NCI-H128 (cell line): Measurements from ENCODE around the gene NPB.
A peak's percentile ranks its signal among the peaks of the same experiment; 100 is the strongest.

Experiments
- DNase-seq: peaks from one replicate; lab custom pipeline; 2025; ENCODE audit not compliant: unreplicated experiment; lab: John Stamatoyannopoulos, UW

NPB gene

DNA sequence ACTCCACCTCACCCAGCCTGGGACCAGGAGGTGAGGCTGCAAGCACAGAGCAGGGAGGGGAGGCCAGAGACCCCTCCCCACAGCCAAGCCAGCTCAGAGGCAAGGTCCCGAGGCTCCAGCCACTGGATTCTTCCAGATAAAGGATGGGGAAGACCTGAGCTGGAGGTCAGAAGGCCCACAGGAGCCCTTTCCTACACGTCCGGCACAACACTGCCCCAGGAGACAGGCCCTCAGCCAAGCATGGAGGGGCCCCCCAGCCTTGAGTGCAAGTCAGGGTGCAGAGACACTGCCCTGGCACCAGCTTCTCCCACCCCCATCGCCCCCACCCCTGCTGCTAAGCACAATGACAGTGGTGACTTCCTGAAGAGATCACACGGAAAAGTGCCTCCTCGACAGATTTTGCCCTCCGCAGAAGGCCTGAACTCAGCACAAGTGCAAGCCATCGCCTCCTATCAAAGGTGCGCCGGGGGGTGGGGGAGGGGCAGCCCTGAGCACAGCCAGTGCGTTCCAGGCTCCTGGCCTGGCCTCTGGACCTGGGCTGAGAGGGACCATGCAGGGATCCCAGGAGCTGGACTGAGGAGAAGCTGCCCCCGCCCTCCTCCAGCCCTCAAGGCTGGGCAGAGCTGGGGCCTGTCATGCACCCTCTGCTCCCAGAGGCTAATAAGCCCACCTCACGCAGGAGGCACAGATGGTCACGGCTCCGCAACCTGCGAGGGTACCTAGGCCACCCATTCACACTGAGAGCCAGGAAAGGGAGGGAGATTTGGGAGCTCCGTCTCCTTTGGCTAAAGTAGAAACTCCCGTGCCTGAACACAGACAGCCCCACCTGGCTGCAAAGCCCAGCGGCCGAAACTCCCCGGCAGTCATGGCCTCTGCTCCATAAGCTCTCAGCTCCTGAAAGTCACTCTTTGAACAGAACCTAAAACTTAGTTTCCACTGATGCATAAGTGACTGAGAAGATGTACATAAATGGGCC, 22.8 kb downstream of the NPB start:
- DNase-seq, result no peak

DNA sequence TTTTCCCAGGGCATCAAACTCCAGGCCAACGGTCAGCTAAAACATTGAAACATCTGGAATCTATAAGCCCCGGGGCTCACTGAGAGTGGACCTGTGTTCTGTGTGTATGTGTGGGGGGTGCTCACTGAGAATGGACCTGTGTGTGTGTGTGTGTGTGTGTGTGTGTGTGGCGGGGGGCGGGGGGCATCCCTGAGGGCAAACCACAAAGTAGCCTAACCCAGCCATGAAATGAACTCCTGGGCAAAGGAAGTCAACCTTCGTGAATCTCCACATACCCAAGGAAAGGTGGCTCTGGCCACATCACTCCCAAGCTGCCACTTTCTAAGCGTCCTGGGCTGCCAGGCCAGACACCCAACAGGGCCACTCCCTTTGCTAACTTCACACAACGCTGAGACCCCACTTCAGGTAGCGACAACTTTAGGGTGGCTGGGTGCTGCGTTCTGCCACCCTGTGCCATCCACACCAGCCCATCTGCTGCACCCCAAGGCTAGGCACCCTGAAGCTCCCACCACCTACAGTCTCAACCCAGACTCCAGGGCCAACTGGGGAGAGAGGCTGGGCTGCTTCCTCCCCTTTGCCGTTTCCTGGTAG, 23.9 kb downstream of the NPB start:
- no peak for DNase-seq

DNA sequence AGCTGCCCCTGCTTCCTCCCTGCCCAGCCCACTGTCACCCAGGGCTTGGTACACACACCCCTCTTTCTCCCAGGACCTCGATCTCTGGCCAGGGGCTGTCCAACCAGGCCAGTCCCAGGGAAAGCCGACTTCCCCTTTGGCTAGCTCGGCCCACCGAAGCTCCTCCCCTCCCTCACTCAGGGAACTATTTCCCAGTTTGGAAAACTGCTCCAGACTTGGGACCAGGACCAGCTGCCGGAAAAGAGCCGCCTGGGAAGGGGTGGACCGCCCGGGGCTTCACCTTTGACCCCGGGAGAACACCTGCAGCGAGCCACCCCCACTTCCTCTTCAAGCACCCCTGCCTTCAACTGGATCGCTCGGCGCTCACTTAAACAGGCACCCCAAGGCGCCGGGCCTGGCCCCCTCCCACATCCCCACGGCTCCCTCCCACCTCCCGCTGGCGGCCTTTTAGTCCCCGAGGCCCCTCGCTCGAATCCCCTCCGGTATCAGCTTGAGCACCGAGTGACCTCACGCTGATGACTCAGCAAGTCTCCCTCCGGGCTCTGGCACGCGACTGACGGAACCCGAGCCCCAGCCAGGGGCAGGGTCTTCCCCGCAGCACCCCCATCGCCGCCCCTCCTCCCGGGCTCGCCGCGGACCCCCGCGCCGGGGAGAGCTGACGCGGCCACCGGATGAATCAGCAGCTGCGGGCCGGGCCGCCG, 24.6 kb downstream of the NPB start:
- DNase-seq, result no peak

DNA sequence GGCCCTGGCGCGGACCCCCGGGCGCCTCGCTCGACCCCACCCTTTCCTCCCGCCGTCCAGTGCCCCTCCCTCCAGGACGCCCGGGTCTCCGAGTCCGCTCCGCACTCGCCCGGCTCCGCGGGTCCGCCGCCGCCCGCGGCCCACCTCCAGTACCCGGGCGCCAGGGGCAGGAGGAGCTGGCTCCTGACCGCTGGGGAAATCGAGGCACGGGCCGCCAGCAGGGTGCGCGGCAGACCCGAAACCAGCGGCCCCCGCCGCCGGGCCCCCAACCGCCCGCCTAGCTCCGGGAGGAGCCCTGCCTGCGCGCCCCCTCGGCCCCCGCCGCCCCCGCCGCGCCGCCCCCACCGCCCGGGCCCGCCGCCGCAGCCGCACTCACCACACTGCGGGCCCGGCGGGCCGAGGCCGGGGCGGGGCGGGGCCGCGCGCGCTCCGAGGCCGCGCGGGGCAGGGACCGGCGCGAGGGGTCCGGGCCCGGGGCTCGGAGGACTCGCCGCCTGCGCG, 25.2 kb downstream of the NPB start:
- no peak for DNase-seq

DNA sequence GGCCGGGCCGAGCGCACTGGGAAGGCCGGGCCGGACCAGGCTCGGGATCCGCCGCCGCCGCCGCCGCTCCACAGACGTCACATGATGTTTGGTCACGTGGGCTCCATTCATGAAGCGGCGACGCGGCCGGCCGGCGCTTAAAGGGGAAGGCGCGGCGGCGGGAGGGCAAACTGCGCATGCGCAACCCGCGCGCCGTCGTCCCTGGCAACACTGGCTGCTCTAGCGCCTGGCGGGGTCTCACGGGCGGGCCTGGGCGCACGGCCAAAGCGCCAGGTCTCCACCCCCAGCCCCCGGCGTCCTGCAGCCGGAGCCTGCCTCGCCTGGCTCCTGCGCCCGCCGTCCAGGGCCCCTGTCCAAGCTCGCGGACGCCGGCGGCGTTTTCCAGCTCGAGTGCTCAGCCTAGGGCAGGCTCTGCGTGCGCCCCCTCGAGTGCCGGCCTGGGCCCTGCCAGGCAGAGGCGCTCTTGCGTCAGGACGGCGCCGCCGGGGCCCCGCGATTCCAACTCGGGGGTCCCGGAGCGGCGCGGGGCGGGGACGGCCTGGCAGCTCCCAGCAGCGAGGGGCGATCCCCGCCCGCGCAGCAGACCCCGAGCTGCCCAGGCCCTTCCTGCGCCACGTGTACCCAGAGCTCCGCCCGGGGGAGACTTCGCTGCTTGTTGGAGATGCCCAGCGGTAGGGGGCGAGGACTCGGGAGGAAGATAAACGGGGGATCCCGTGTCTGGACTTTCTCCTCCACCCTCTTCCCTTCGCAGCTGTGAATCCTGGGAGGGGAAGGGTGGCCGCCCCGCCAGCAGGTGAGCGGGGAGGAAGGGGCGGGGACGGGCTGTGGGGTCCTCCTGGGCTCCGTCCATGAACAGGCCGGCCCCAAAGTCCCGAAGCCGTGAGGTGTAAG, 25.9 kb downstream of the NPB start, which contains the start of gene MAFG:
Gene MAFG, minus strand, starts transcription at position 83 of the 891 bp plus-strand sequence. CDS start 4,550 bp downstream, outside the sequence.
- DNase-seq, result peak; percentile 77

DNA sequence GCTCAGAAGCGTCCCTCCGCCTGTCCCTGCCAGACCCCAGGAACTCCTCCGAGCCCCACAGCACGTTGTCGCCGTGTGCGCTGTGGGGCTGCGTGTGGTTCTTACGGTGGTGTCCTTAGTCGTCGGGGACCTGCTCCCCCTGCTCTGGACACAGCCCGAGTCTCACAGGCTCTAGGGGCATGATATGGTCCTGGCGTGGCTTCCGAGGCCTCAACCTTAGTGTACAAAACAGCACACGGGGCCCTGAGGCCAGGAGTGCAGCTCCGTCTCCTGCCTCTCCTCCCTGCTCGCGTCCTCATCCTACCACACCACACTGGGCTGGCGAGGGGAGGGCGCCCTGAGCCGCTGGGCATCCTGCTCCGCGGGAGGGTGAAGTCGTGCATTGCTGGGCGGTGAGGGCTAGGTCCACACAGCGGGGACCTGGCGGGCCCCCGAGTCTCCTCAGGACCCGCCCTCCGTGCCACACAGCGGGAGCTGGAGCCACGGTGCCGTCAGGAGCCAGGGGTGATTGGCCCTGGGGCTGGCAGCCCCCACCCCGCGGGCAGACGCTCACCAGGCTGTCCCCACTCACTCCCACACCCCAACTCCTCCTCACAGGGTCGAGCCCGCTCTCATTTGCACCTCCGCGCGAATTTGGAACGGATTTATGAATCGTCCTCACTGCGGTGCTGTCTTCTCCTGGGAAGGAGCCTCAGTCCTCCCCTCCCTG, 26.7 kb downstream of the NPB start:
- DNase-seq, result no peak

DNA sequence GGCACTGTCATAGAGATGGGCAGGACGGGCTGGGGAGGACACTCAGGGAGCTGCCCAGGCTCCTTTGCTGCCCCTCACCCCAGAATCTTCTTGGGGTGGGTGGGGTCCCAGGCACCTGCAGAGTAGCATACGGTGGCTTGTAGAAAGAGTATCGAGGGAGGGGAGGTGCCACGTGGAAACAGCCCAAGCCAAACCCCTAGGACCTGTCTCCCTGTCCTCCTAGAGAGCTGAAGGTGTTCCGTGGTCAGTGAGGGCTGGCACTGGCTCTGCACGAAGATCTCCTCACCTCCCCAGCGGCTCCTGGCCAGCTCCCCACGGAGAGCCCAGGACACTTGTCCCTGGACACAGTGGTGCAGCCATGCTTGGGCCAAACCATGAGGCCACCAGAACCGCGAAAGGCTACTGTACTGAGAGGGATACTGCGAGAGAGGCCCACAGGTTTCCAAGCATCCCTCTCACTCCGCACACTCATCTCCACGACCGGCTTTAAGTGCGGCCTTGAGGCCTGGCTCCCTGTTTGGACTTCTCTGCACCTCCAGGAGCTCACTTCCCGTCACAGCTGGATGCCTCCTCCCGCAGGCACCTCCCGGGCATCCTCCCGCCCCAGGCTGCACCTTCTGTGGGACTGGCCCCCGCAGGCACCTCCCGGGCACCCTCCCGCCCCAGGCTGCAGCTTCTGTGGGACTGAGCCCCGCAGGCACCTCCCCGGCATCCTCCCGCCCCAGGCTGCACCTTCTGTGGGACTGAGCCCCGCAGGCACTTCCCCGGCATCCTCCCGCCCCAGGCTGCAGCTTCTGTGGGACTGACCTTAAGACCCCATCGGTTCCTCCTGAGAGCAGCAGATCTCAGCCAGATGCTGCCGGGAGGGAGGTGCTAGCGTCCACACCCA, 27.5 kb downstream of the NPB start:
- no peak for DNase-seq

DNA sequence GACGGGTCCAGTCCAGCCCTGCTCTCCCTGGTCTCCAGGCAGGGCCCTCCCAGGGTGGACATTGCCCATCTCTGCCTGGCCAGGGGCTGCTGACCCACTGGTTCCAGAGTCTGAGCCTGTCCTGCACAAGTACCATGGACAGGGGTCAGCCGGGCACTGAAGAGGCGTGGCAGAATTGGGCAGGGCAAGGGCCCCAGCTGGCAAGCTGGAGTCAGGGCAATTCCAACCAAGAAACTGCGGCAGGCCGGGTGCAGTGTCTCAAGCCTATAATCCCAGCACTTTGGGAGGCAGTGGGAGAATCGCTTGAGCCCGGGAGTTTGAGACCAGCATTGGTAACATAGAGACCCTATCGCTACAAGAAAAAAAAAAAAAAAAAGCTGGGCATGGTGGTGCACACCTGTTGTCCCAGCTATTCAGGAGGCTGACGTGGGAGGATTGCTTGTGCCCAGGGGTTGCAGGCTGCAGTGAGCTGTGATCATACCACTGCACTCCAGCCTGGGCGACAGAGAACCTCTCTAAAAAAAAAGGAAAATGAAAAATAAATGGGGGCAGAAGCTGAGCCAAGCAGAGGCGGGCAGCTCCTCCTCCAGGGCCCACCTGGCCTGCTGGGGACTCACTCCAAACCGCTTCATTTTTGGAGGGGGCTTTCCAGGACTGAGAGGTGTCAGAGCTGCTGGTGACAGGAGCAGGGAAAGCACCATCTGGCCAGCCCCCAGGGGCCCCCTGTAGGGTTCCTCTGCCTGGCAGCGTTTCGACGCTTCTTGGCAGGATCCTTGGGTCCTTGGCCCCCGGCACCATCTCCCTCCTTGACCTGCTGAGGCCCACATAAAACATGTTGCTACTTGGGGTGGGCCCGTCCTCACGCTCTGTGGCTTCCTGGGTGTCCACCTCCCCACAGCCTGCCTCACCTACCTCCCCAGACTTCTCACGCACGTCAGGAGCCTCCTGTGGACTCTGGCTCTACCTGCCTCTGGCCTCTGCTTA, 28.4 kb downstream of the NPB start:
- DNase-seq, result no peak

DNA sequence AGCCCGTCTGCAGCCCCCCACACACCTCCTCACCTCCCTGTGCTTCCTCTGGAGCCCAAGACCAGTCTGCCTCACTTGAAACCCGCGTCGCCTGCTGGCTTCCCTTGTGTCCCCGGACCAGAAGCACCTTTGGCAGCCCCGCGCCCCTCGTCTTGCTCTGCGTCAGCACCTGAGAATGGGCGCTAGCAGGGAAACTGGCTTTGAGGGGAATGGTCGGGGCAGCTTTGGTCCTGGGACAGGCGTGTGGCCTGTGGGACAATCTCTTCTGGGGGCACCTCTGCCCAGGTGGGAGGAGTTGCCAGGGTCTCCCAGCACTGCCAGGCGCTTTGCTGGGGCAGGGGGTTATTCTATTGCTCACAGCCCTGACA, 29.1 kb downstream of the NPB start:
- DNase-seq, result no peak

DNA sequence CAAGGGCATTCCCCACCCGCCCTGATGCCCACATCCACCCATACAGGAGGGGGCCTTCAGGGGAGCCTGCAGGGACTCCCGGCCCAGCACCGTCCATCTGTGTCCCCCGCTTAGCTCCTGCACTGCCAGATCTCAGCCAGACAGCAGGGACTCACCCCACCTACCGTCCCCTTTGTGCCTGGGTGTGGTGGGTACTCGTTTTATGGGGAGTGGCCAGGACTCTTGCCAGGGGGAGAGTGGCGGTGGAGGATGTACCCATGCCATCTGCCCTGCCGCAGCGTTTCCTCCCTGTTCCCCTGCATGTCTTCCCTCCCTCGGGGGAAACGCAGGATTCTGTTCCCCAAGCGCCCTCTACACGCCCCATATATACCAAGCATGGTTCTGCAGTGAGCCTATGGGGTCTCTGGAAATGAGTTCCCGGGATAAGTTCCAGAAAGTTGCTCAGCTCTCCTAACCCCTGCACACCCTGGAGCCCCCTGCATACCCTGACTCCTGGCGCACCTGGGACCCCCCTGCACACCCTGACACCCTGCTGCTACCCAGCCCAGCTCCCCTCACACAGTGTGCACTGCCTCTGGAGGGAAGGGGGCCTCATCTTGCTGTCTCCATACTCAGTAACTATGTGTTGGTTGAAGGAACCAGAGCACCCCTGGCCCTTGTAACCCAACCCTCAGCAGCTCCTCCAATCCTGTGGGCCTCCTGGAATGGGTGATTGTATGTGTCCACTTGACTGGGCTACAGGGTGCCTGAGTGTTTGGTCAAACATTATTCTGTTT, 29.7 kb downstream of the NPB start:
- no peak for DNase-seq

DNA sequence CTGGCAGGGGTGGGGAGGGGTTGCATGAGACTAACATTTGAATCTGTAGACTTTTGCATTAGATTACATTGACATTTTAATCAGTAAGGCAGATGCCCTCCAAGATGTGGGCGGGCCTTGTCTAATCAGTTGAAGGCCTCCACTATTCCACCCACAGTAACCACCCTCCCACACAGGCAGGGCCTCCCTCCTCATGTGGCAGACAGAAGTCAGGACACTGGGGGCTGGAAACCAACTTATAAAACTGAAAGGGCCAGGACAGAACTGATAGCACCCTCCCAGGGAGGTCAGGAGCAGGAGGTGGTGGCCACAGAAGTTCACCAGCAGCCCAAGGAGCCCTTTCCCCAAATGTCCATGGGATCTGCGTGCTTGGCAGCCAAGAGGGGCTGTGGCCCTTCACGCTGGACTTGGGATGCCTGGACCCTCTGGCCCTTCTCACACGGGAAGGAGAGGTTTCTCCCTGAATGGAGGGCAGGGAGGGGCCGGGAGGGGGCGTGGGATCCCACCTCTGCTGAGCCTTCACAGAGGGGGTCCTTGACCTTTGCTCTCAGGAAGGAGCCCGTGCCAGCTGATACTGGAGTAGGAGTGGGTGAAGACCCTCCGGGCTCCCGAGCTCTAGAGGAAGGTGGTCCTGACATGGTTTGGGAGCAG, 30.4 kb downstream of the NPB start:
- no peak for DNase-seq

DNA sequence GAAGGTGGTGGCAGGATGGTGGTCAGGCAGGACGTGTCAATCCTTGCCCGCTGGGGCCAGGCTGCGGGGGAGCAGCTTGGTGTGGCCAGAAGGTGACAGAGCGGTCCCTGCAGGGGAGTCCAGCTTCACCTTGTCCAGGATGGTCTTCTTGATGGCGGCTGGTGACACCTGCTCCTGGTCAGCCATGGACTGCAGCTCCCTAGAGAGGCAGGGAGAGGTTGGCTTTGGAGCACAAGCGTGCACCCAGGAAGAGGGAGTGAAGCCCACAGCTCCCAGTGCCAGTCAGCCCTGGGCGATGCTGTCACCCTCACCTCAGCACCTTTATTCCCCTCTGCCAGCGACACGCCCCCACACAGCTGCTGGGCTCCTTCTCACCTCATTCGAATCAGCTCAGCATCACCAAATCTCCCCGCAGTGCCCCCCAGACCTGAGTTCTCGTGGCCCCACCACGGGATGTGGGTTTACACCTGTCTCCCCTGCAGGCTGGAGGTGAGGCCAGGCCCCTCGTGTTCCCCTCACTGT, 31.2 kb downstream of the NPB start:
- no peak for DNase-seq

DNA sequence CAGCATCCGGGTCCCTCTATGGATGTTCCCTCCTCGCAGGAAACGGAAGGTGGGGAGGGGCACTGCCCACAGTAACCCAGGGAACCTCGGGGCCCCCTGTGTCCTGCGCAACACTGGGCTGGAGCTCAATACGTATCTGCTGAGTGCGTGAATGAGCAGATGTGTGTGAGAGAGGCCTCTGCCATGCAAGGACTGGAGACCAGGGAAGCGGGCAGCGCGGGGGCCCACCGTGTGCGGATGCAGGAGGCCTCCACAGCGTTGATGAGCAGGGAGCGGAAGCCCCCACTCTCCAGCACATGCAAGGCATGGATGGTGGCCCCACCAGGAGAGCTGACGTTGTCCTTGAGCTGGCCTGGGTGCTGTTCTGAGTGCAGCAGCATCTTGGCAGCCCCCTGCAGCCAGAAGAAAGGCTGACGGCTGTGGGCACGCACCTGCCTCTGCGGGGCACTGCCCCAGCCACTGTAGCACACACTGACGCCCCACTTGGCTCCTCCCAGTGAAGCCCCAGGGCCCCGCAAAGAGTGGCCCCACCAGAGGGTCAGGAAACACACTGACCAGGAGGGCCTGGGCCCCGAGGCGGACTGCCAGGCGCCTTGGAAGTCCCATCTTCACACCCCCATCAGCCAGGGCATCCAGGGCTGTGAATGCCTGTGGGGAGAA, 32.2 kb downstream of the NPB start:
- no peak for DNase-seq

DNA sequence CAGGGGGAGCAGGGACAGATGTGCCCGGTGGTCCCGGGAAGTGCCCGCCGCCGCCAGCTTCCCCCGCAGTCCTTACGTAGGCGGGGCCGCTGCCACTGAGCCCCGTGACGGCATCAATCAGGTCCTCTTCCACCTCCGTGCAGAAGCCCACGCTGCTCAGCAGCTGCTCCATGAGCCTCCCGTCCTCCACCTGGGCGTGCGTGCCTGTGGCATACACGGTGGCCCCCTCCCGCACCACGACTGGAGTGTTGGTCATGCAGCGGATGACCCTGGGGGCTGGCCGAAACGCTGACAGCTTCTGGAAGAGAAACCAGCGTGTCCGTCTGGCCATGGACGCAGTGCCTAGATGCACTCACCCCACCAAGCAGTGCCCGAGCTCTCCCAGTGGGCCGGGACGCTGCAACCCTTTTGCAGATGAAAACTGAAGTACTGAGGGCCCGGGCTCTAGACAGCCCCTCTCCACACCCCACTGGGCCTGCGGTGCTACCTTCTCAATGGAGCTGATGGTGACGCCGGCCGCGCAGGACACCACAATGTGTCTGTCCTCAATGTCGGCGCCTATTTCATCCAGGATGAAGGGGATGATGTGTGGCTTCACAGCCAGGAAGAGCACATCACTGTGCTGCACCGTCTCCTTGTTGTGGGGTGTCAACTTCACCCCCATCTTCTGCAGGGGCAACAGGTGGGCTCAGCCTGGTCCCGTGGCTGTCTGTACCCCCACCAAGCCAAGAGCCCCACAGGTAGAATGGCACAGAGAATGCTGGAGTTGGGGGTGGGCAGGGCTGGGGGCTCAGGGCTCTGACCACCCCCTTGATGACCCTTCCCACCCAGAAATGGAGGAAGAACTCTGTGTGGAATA, 33.0 kb downstream of the NPB start:
- no peak for DNase-seq

DNA sequence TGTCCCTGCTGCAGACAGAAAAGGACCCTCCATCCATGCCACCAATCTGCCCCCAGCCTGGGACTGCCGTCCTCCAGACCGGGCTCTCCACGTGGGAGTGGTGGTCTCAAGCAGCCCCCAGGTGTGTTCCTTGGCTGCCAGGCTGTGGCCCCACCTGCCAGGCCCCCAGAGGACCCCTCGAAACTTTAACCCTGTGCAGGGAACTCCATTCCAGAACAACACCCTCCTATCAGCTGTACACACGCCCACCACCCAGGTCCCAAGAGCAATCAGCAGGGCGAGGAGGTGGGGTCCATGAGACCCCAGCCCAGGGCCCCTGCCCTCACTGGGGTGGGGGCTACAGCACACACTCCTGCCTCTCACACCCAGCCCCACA, 33.7 kb downstream of the NPB start:
- DNase-seq, result no peak
